HAP-1 (cell line): Measurements from ENCODE around the gene CDPF1.
A peak's percentile ranks its signal among the peaks of the same experiment; 100 is the strongest.

Source experiments
- DNase-seq, 2 experiments: peaks; one replicate each; pipeline ENCODE4 v3.0.0-alpha.2; 2016 to 2020; ENCODE audit warnings: low spot score in 2 of 2
- H3K27me3 ChIP-seq: fragments of 250-450 bp; sonication (Bioruptor Pico); 2 replicates; pipeline ENCODE4 v1.5.1; 2020; ENCODE audit warnings: low read depth, mild to moderate bottlenecking, moderate library complexity
- H3K36me3 ChIP-seq: fragments of 250-450 bp; sonication (Bioruptor Pico); replicated peaks from 2 replicates; pipeline ENCODE4 v1.5.1; 2020; ENCODE audit warnings: mild to moderate bottlenecking
- H3K4me1 ChIP-seq: fragments of 250-450 bp; sonication (Bioruptor Pico); 2 replicates; pipeline ENCODE4 v1.5.1; 2020; ENCODE audit warnings: mild to moderate bottlenecking
- H3K4me3 ChIP-seq: fragments of 250-450 bp; sonication (Bioruptor Pico); 2 replicates; pipeline ENCODE4 v1.5.1; 2020; ENCODE audit warnings: mild to moderate bottlenecking, moderate library complexity
- H3K9me3 ChIP-seq: fragments of 250-450 bp; sonication (Bioruptor Pico); 2 replicates; pipeline ENCODE4 v1.5.1; 2020; ENCODE audit warnings: mild to moderate bottlenecking, moderate library complexity
- in situ Hi-C: fragments of 300-500 bp; cut with MboI; formaldehyde crosslinking; loops from 3 replicates; pipeline ENCODE4 v1.14.3; 2020; ENCODE audit warnings: low sequenced_read_pairs, inconsistent platforms, mixed read lengths

The CDPF1 gene

GRCh38 chr22:46250035-46250782, at the start of gene CDPF1:
TSS of gene CDPF1 (minus strand) at chr22:46250293. CDS start at chr22:46248284, 2,009 bp downstream.
- no peaks in the 10 kb centered on the region; the same call in 1 of the 2 replicates for H3K9me3 ChIP-seq
- H3K36me3 ChIP-seq, result no peaks in the 10 kb centered on the region
- peak within 1 kb of the TSS; percentile 75 for H3K4me3 ChIP-seq
- in situ Hi-C loops, result no loop called here
- peaks cover 7% of the 10 kb centered on the region for H3K4me1 ChIP-seq
- DNase-seq, result peak; percentile 84 to 91
- no peaks in the 10 kb centered on the region for H3K27me3 ChIP-seq

- Histone ChIP-seq H3K36me3 (peaks cover 63% of the 10 kb centered on the region), H3K4me3 (no peak overlapping the region), H3K4me1 (peaks cover 22% of the 10 kb centered on the region)
These were observed 49.0 kb upstream of the CDPF1 start for GRCh38 chr22:46299101-46299500.

GRCh38 chr22:46297151-46297812, 47.2 kb upstream of the CDPF1 start:
- peak overlapping the region; percentile 82 for H3K4me3 ChIP-seq

More at GRCh38 chr22:46299101-46299500, 49.0 kb upstream of the CDPF1 start:
- no peaks in the 10 kb centered on the region for H3K9me3 ChIP-seq
- no peak for DNase-seq
- no peaks in the 10 kb centered on the region for H3K27me3 ChIP-seq
- in situ Hi-C loops, result loop anchor here (10.0 kb wide), 1 partner anchor 174 kb away; no protein-coding TSS in a partner anchor

GRCh38 chr22:46296257-46297150, 46.4 kb upstream of the CDPF1 start, which contains the start of gene GTSE1:
TSS of gene GTSE1 (plus strand) at chr22:46296870. CDS start at chr22:46297401, 531 bp downstream.
- H3K9me3 ChIP-seq, result no peaks in the 10 kb centered on the region
- no peaks in the 10 kb centered on the region for H3K27me3 ChIP-seq
- peaks cover 23% of the 10 kb centered on the region for H3K4me1 ChIP-seq
- peak within 1 kb of the TSS; percentile 82 for H3K4me3 ChIP-seq
- in situ Hi-C loops, result loop anchor here (10.0 kb wide), 1 partner anchor 172 kb away; no protein-coding TSS in a partner anchor
- peaks cover 54% of the 10 kb centered on the region for H3K36me3 ChIP-seq
- peak; percentile 96 to 98 for DNase-seq

More at GRCh38 chr22:46297151-46297812, 47.2 kb upstream of the CDPF1 start:
- peak; percentile 24 to 53 for DNase-seq
- in situ Hi-C loops, result loop anchor here (10.0 kb wide), 1 partner anchor 172 kb away; no protein-coding TSS in a partner anchor
- peaks cover 54% of the 10 kb centered on the region for H3K36me3 ChIP-seq
- peaks cover 19% of the 10 kb centered on the region for H3K4me1 ChIP-seq
- H3K27me3 ChIP-seq, result no peaks in the 10 kb centered on the region
- no peaks in the 10 kb centered on the region for H3K9me3 ChIP-seq

GRCh38 chr22:46295277-46295971, 45.3 kb upstream of the CDPF1 start:
- Histone ChIP-seq H3K4me3 (peak overlapping the region; percentile 82), H3K4me1 (peaks cover 23% of the 10 kb centered on the region), H3K9me3 (no peaks in the 10 kb centered on the region), H3K36me3 (peaks cover 45% of the 10 kb centered on the region), H3K27me3 (no peaks in the 10 kb centered on the region)
- in situ Hi-C loops, result loop anchor here (10.0 kb wide), 1 partner anchor 171 kb away; no protein-coding TSS in a partner anchor
- DNase-seq, result peak in 1 of 2 experiments; percentile 27

- Histone ChIP-seq H3K4me1 (peaks cover 23% of the 10 kb centered on the region), H3K36me3 (peaks cover 42% of the 10 kb centered on the region), H3K27me3 (no peaks in the 10 kb centered on the region), H3K9me3 (no peaks in the 10 kb centered on the region), H3K4me3 (no peak overlapping the region)
- DNase-seq, result no peak
- in situ Hi-C loops, result loop anchor here (10.0 kb wide), 1 partner anchor 170 kb away; no protein-coding TSS in a partner anchor
These were observed 44.7 kb upstream of the CDPF1 start for GRCh38 chr22:46294784-46295183.

GRCh38 chr22:46293577-46294260, 43.6 kb upstream of the CDPF1 start:
- H3K36me3 ChIP-seq, result peaks cover 36% of the 10 kb centered on the region
- no peak overlapping the region for H3K4me3 ChIP-seq
- H3K4me1 ChIP-seq, result peaks cover 20% of the 10 kb centered on the region
- DNase-seq, result no peak
- H3K9me3 ChIP-seq, result no peaks in the 10 kb centered on the region
- H3K27me3 ChIP-seq, result no peaks in the 10 kb centered on the region
- in situ Hi-C loops, result loop anchor here (10.0 kb wide), 1 partner anchor 169 kb away; no protein-coding TSS in a partner anchor

GRCh38 chr22:46292732-46293131, 42.6 kb upstream of the CDPF1 start:
- no peaks in the 10 kb centered on the region for H3K27me3 ChIP-seq
- no peaks in the 10 kb centered on the region for H3K9me3 ChIP-seq
- DNase-seq, result no peak
- in situ Hi-C loops, result loop anchor here (10.0 kb wide), 1 partner anchor 168 kb away; no protein-coding TSS in a partner anchor
- peaks cover 26% of the 10 kb centered on the region for H3K36me3 ChIP-seq
- H3K4me1 ChIP-seq, result peaks cover 13% of the 10 kb centered on the region
- no peak overlapping the region for H3K4me3 ChIP-seq

GRCh38 chr22:46292173-46292572, 42.1 kb upstream of the CDPF1 start:
- no peak overlapping the region for H3K4me3 ChIP-seq
- H3K27me3 ChIP-seq, result no peaks in the 10 kb centered on the region
- in situ Hi-C loops, result loop anchor here (10.0 kb wide), 1 partner anchor 167 kb away; no protein-coding TSS in a partner anchor
- no peaks in the 10 kb centered on the region for H3K9me3 ChIP-seq
- peaks cover 20% of the 10 kb centered on the region for H3K36me3 ChIP-seq
- peaks cover 13% of the 10 kb centered on the region for H3K4me1 ChIP-seq
- DNase-seq, result no peak

GRCh38 chr22:46290843-46291785, 41.0 kb upstream of the CDPF1 start:
- in situ Hi-C loops, result loop anchor here (10.0 kb wide), 1 partner anchor 166 kb away; no protein-coding TSS in a partner anchor
- no peaks in the 10 kb centered on the region for H3K27me3 ChIP-seq
- H3K9me3 ChIP-seq, result no peaks in the 10 kb centered on the region
- peaks cover 12% of the 10 kb centered on the region for H3K4me1 ChIP-seq
- H3K36me3 ChIP-seq, result peaks cover 16% of the 10 kb centered on the region
- no peak for DNase-seq
- no peak overlapping the region for H3K4me3 ChIP-seq

- H3K9me3 ChIP-seq, result no peaks in the 10 kb centered on the region
- no peaks in the 10 kb centered on the region for H3K27me3 ChIP-seq
- no peak for DNase-seq
- H3K36me3 ChIP-seq, result peaks cover 16% of the 10 kb centered on the region
- H3K4me1 ChIP-seq, result peaks cover 4% of the 10 kb centered on the region
- H3K4me3 ChIP-seq, result no peak overlapping the region
- in situ Hi-C loops, result loop anchor here (10.0 kb wide), 1 partner anchor 165 kb away; no protein-coding TSS in a partner anchor
These were observed 40.2 kb upstream of the CDPF1 start for GRCh38 chr22:46290121-46290842.
